CD4-positive, alpha-beta T cell treated with Interleukin-4 for 4 hours (primary cell): ENCODE results near the gene ADM5.
"Not testable (repeated sequence)": the region's sequence is repeated elsewhere in the genome, so short reads cannot be mapped to it uniquely, and the experiment has no call there.

Experiments
- DNase-seq: peaks from one replicate; pipeline ENCODE4 v3.0.0-alpha.2; 2020

The ADM5 gene

DNA sequence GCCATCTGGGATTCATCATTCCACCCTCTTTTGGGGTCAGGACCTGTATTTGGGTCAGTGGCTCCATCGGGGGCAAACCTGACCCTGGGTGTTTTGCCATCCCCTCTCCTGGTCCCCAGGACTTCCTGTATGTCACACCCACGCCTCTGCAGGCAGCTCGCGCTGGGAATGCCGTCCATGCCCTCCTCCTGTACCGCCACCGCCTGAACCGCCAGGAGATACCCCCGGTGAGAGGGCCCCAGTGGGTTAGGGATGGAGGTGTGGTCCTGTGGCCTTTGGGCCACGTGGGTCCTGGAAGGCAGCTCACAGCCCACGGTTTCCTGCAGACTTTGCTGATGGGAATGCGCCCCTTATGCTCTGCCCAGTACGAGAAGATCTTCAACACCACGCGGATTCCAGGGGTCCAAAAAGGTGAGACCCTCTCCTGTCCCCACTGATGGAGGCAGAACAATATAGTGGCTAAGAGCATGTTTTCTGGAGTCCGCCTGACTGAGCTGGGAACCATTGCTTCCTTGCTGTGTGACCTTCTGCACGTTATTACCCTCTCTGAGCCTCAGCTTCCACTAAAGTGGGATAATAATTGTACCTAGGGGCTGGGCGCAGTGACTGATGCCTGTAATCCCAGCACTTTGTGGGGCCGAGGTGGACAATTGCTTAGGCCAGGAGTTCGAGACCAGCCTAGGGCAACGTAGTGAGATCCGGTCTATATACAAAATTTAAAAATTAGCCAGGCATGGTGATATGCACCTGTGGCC is 15.7 kb downstream of the ADM5 start:
- no peak for DNase-seq

GRCh38 chr19:49705919-49706318 is 16.5 kb downstream of the ADM5 start:
- no peak for DNase-seq

DNA sequence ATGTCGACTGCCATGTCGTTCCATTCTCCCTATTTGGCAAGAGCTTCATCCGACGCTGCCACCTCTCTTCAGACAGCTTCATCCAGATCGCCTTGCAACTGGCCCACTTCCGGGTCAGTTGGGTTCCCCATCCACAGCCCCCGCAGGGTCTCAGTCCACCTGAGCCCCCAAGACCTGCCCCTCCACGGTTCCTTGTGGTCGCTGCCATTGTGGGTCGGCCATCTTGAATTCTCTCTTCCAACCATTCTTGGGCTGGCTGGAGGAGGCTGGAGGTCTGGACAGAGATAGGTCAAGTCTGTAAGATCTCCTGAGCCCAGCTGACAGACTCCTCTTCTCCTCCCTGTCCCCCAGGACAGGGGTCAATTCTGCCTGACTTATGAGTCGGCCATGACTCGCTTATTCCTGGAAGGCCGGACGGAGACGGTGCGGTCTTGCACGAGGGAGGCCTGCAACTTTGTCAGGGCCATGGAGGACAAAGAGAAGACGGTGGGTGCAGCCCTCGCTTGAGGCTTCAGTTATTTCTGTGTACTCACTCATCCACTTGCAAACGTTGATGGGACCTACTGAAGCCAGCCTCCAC is 21.1 kb downstream of the ADM5 start:
- DNase-seq, result no peak

DNA sequence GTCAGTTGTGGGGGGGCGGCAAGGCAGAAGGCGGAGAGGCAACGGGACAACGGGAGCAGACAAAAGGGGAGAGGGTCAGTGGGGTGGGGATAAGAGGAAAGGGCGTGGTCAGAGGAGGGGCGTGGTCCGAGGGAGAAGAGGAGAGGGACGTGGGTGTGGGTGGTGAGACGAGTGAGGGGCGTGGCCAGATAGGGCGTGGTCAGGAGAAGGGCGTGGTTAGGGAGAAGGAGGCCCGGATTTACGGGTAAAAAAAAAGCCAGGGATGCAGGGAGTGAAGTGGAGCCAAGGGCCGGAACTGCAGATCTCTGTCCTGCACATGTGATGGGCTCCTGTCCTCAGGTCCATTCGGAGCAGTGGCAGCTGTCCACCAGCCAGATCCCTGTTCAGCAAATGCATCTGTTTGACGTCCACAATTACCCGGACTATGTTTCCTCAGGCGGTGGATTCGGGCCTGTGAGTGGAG is 23.0 kb downstream of the ADM5 start:
- DNase-seq, result no peak

GRCh38 chr19:49713236-49713845 is 23.9 kb downstream of the ADM5 start:
- DNase-seq, result no peak

GRCh38 chr19:49716154-49716553 is 26.8 kb downstream of the ADM5 start:
- DNase-seq, result no peak

DNA sequence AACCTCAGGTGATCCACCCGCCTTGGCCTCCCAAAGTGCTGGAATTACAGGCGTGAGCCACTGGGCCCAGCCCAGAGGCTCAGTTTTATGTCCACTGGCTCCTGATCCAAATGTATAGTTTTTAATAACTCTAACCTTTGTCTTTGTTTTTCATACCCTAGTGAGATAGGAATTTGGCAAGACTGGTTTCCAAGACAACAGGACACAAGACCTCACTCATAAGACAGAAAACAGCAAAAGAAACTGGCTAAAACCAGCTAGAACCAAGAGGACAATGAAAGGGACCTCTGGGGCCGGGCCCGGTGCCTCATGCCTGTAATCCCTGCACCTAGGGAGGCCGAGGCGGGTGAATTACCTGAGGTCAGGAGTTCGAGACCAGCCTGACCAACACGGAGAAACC is 29.1 kb downstream of the ADM5 start:
- no peak for DNase-seq

- DNase-seq, result no peak
Measured at GRCh38 chr19:49718991-49719390, 29.6 kb downstream of the ADM5 start.

DNA sequence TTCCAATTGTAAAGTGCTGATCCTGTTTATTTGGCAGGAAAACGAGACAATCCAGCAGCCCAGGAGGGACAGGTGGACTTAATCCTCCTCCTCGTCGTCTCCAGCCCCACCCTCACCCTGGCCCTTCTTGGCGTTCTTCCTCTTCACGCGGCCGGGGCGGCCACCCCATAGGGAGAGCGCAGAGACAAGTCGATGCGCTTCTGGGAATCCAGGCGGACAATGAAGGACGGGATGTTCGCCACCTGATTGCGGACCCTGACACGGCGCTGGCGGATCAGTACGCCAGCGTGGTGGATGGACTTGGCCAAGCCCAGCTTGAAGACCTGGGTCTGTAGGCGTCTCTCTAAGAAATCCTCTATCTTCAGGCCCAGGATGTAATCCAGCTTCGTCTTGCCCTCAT is 30.0 kb downstream of the ADM5 start:
- not testable (repeated sequence) for DNase-seq

GRCh38 chr19:49727217-49728030 is 38.0 kb downstream of the ADM5 start:
- no peak for DNase-seq

DNA sequence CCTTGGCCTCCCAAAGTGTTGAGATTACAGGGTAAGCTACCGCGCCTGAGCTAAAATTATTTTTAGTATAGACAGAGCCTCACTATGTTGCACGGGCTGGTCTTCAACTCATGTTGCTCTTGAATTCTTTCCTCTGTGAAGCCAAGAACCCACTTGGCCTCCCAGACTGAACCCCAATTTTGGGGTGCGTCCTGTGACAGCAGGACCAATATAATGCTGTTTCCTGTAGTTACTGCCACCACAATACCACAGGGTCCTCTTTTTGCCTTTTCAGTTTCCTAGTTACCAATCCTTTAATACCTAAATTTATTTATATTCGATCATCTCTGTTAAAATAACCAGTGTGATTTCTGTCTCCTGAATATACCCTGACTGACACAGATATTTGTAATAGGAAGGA is 40.8 kb downstream of the ADM5 start:
- DNase-seq, result no peak

DNA sequence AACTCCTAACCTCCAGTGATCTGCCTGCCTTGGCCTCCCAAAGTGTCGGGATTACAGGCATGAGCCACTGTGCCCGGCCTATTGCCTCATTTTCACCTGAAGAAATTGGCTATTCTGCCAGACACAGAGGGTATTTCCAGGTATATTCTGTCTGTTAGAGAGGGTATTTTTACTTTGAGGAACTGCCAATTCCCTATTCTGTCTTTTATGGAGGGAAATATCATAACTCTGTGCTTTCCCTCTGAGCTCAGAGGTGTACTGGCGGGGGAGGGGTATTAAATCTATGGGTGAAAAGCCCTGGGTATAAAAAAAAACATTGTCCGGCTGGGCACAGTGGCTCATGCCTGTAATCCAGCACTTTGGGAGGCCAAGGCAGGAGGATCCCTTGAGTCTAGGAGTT is 48.9 kb downstream of the ADM5 start:
- no peak for DNase-seq

DNA sequence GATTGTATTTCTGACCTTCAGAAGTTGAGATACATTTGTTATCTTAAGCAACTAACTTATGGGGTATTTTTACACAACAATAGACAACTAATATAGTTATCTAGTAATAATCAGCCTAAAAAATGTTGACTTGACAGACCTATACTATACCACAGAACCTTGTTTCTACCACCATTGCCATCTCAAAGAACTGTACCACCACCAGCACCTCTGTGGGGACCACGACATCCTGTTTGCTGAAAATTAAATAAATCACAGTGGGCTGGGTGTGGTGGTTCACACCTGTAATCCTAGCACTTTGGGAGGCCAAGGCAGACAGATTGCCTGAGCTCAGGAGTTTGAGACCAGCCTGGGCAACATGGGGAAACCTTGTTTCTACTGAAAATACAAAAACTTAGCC is 49.7 kb downstream of the ADM5 start:
- DNase-seq, result no peak

- DNase-seq, result no peak
Measured at GRCh38 chr19:49739933-49740332, 50.5 kb downstream of the ADM5 start.
